Measurements from ENCODE around the gene SKAP1.

DNA sequence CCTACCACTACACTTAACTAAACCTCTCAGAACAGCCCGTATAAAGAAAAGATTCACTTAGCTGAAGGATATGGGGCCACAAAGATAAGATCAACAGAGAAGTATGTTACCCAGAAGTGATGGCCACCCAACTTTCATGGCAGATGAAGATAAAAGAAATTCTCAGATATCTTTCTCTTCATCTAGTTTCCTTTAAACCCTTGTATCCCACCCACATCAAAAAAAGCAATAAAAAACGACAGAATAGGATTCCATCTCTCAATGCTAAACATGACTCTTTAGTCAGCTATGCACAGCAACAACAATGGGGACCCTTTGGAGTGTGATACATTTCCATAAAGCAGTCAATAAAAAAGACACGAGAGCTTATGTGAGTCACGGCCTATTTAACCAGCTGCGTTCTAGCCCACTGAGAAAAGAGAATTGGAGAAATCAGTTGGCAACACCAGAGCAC is 235.9 kb downstream of the SKAP1 start:
- TF ChIP-seq, protein P1, sequence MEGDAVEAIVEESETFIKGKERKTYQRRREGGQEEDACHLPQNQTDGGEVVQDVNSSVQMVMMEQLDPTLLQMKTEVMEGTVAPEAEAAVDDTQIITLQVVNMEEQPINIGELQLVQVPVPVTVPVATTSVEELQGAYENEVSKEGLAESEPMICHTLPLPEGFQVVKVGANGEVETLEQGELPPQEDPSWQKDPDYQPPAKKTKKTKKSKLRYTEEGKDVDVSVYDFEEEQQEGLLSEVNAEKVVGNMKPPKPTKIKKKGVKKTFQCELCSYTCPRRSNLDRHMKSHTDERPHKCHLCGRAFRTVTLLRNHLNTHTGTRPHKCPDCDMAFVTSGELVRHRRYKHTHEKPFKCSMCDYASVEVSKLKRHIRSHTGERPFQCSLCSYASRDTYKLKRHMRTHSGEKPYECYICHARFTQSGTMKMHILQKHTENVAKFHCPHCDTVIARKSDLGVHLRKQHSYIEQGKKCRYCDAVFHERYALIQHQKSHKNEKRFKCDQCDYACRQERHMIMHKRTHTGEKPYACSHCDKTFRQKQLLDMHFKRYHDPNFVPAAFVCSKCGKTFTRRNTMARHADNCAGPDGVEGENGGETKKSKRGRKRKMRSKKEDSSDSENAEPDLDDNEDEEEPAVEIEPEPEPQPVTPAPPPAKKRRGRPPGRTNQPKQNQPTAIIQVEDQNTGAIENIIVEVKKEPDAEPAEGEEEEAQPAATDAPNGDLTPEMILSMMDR (IDR thresholded peaks at IDR 0.05), result no peak
- TF ChIP-seq POLR2A (IDR thresholded peaks at IDR 0.05) (no peak), POLR2AphosphoS5 (IDR thresholded peaks at IDR 0.05) (no peak), EP300 (IDR thresholded peaks at IDR 0.05) (no peak)

Measured in stomach (tissue), 4 donors.